B cell (primary cell): ENCODE measurements around the gene KIF26B. TPM values are rescaled to one million over a fixed set of nuclear protein-coding genes. Genes with fewer than 3 reads are reported as not detected.

Experiments used
- ATAC-seq: fragments of 200-7000 bp; cut with Tn5 transposase; one replicate; pipeline ENCODE4 v1.10.0; 2021; ENCODE audit warnings: low read depth, mild to moderate bottlenecking, moderate number of reproducible peaks, moderate library complexity
- CTCF ChIA-PET: fragments of 350-600 bp; sonication (Branson Sonifier 250); formaldehyde crosslinking; loops from one replicate; lab custom pipeline; 2021; ENCODE audit warnings: antibody characterized with exemption, inconsistent platforms; lab: Charles Lee
- POLR2A ChIA-PET: fragments of 350-600 bp; sonication (Branson Sonifier 250); formaldehyde crosslinking; loops from one replicate; lab custom pipeline; 2021; ENCODE audit warnings: antibody characterized with exemption; lab: Charles Lee
- DNase-seq: peaks from one replicate; pipeline ENCODE4 v3.0.0; 2013
- H2AFZ ChIP-seq: 2 replicates; pipeline ENCODE4 v1.6.1; 2012; ENCODE audit warnings: mild to moderate bottlenecking, low read depth, low read length; ENCODE audit not compliant: insufficient read depth, poor library complexity, severe bottlenecking
- H3K27ac ChIP-seq, 2 donors: 1 replicate in 1 of 2; 2 replicates in 1 of 2; pipeline ENCODE4 v1.5.1; 2012 to 2013; ENCODE audit warnings: low read length in 2 of 2, mild to moderate bottlenecking in 2 of 2, moderate library complexity in 1 of 2
- H3K27me3 ChIP-seq, 4 experiments: fragments of 200-600 bp in 1 of 4; sonication (generic) in 1 of 4; replicated peaks in 1 of 4; 1 replicate in 2 of 4; 2 replicates in 2 of 4; pipeline versions ENCODE4 v1.6.1 to v1.7.0; 2013 to 2016; ENCODE audit warnings: low read length in 3 of 4, mild to moderate bottlenecking in 2 of 4, mixed read lengths in 1 of 4, moderate library complexity in 1 of 4; ENCODE audit not compliant: insufficient read depth in 4 of 4, control insufficient read depth in 3 of 4; ENCODE audit errors: control extremely low read depth in 1 of 4
- H3K36me3 ChIP-seq, 2 experiments: replicated peaks in 1 of 2; 1 replicate in 1 of 2; 2 replicates in 1 of 2; pipeline versions ENCODE4 v1.6.1 to v1.7.1; 2013; ENCODE audit warnings: low read length in 1 of 2; ENCODE audit not compliant: insufficient read depth in 2 of 2, control insufficient read depth in 1 of 2; ENCODE audit errors: control extremely low read depth in 1 of 2, extremely low read depth in 1 of 2
- H3K4me1 ChIP-seq, 2 donors: fragments of 200-600 bp in 1 of 2; sonication (generic) in 1 of 2; 1 replicate in 1 of 2; 2 replicates in 1 of 2; pipeline versions ENCODE4 v1.5.1 to v1.6.1; 2013 to 2017; ENCODE audit warnings: low read length in 2 of 2; ENCODE audit not compliant: control insufficient read depth in 2 of 2, insufficient read depth in 2 of 2
- H3K4me2 ChIP-seq: replicated peaks from 2 replicates; pipeline ENCODE3; 2012; ENCODE audit warnings: mild to moderate bottlenecking, low read depth, low read length; ENCODE audit not compliant: poor library complexity, severe bottlenecking
- H3K4me3 ChIP-seq, 5 experiments: fragments of 200-600 bp in 1 of 5; sonication (generic) in 1 of 5; 1 replicate in 3 of 5; 2 replicates in 2 of 5; pipeline versions ENCODE4 v1.5.1 to v1.7.0; 2011 to 2016; ENCODE audit warnings: low read length in 4 of 5, mild to moderate bottlenecking in 4 of 5, low read depth in 2 of 5, control low read depth in 1 of 5, moderate library complexity in 1 of 5; ENCODE audit not compliant: insufficient read depth in 1 of 5; ENCODE audit errors: control extremely low read depth in 1 of 5, extremely low read depth in 1 of 5
- H3K79me2 ChIP-seq: fragments of 200-600 bp; sonication (generic); one replicate; pipeline ENCODE4 v1.6.0; 2016; ENCODE audit warnings: low read length; ENCODE audit not compliant: control insufficient read depth, insufficient read depth
- H3K9ac ChIP-seq: fragments of 200-600 bp; sonication (generic); 2 replicates; pipeline ENCODE4 v1.6.1; 2017; ENCODE audit warnings: mild to moderate bottlenecking, low read length, moderate library complexity
- H3K9me3 ChIP-seq, 3 donors: one replicate each; pipeline versions ENCODE4 v1.6.1 to v1.7.1; 2013; ENCODE audit warnings: low read length in 2 of 3; ENCODE audit not compliant: control insufficient read depth in 2 of 3, insufficient read depth in 1 of 3; ENCODE audit errors: control extremely low read depth in 1 of 3
- H4K20me1 ChIP-seq: 2 replicates; pipeline ENCODE4 v1.6.0; 2012; ENCODE audit warnings: mild to moderate bottlenecking, low read length; ENCODE audit not compliant: insufficient read depth, control insufficient read depth, poor library complexity, severe bottlenecking
- H3K27ac Mint-ChIP-seq: one replicate; pipeline ENCODE4 v1.8.0; 2021; ENCODE audit warnings: mixed read lengths
- H3K27me3 Mint-ChIP-seq: one replicate; pipeline ENCODE4 v1.8.0; 2021; ENCODE audit warnings: mixed read lengths
- H3K4me1 Mint-ChIP-seq: one replicate; pipeline ENCODE4 v1.8.0; 2021; ENCODE audit warnings: mixed read lengths
- H3K4me3 Mint-ChIP-seq: one replicate; pipeline ENCODE4 v1.8.0; 2021; ENCODE audit warnings: mixed read lengths
- H3K9me3 Mint-ChIP-seq: one replicate; pipeline ENCODE4 v1.8.0; 2022; ENCODE audit warnings: mixed read lengths; ENCODE audit not compliant: insufficient read depth
- EZH2 ChIP-seq: IDR thresholded peaks from 2 replicates; pipeline ENCODE4 v1.6.1; 2012; ENCODE audit warnings: borderline replicate concordance, low read depth, mild to moderate bottlenecking, moderate library complexity, low read length; ENCODE audit not compliant: insufficient read depth, poor library complexity, severe bottlenecking
- WGBS: methylation state at CpG from one replicate; pipeline ENCODE4 v1.1.5; 2013; ENCODE audit warnings: missing lambda C conversion rate; ENCODE audit not compliant: insufficient coverage; 5-methylcytosine and 5-hydroxymethylcytosine counted together
- intact Hi-C: fragments of 100-400 bp; cut with micrococcal nuclease; formaldehyde crosslinking; loops from one replicate; pipeline ENCODE4 v1.10.0; 2022
- polyA plus RNA-seq: library from polyadenylated mRNA; depleted of rRNA; stranded (reverse); fragments of >200 nt; gene quantifications from 2 replicates; pipeline ENCODE4 v1.2.3, GENCODE V29; 2012
- total RNA-seq, 2 donors: library from RNA; stranded (reverse); fragments of 120-200 nt in 1 of 2; gene quantifications; 1 replicate in 1 of 2; 2 replicates in 1 of 2; pipeline versions ENCODE4 v1.2.3 to v1.2.4, GENCODE V29; 2013 to 2022
- TF ChIP-seq, protein P1 (sequence below): fragments of 200-600 bp; IDR thresholded peaks from one replicate; pipeline ENCODE4 v1.8.0; 2022; ENCODE audit warnings: antibody characterized with exemption, mild to moderate bottlenecking

The KIF26B gene
- total and polyA plus RNA-seq, 2 donors (not counting 1 experiment from before 2014, with no cell fraction given), result 0.62 TPM; not detected in 1

DNA sequence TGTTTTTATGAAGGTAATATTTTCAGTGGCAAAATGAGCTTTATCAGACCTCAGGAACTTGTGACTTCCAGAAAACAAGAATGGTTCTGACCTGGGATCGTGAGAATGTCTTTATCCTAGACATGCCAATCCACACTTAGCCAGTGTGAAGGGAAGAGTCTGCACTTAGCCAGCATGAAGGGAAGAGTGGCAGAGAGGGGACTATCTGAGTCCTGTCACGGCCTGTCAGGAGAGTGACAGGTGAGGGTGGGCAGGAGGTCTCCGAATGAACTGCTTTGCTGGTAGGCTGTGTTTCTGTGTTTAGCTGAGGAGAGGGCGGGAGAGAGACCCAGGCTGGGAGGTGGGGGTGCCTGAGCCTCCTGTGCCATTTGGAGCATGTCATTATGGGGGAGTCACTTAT is 173.1 kb downstream of the KIF26B start:
- no peak overlapping the region for H3K4me3 ChIP-seq
- H3K36me3 ChIP-seq, result no peaks in the 10 kb centered on the region
- Mint-ChIP-seq H3K4me1 (no peaks in the 10 kb centered on the region), H3K4me3 (no peak overlapping the region), H3K27ac (no peak overlapping the region), H3K27me3 (no peaks in the 10 kb centered on the region), H3K9me3 (no peaks in the 10 kb centered on the region)
- H3K79me2 ChIP-seq, result no peaks in the 10 kb centered on the region
- H3K4me1 ChIP-seq, result no peaks in the 10 kb centered on the region
- no peak overlapping the region for H3K27ac ChIP-seq
- ChIA-PET POLR2A (no interaction called here), CTCF (no interaction called here)
- no peaks in the 10 kb centered on the region for H3K9me3 ChIP-seq
- intact Hi-C loops, result no loop called here
- H3K27me3 ChIP-seq, result no peaks in the 10 kb centered on the region
- no peak for DNase-seq
- WGBS, result 86% methylated on average over 3 of the region's 4 CpGs
- H3K9ac ChIP-seq, result no peak overlapping the region
- H2AFZ ChIP-seq, result no peak overlapping the region
- no peak overlapping the region for H3K4me2 ChIP-seq
- TF ChIP-seq EZH2, result no peak
- TF ChIP-seq, protein P1, sequence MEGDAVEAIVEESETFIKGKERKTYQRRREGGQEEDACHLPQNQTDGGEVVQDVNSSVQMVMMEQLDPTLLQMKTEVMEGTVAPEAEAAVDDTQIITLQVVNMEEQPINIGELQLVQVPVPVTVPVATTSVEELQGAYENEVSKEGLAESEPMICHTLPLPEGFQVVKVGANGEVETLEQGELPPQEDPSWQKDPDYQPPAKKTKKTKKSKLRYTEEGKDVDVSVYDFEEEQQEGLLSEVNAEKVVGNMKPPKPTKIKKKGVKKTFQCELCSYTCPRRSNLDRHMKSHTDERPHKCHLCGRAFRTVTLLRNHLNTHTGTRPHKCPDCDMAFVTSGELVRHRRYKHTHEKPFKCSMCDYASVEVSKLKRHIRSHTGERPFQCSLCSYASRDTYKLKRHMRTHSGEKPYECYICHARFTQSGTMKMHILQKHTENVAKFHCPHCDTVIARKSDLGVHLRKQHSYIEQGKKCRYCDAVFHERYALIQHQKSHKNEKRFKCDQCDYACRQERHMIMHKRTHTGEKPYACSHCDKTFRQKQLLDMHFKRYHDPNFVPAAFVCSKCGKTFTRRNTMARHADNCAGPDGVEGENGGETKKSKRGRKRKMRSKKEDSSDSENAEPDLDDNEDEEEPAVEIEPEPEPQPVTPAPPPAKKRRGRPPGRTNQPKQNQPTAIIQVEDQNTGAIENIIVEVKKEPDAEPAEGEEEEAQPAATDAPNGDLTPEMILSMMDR, result no peak
- ATAC-seq, result no peak
- no peaks in the 10 kb centered on the region for H4K20me1 ChIP-seq

DNA sequence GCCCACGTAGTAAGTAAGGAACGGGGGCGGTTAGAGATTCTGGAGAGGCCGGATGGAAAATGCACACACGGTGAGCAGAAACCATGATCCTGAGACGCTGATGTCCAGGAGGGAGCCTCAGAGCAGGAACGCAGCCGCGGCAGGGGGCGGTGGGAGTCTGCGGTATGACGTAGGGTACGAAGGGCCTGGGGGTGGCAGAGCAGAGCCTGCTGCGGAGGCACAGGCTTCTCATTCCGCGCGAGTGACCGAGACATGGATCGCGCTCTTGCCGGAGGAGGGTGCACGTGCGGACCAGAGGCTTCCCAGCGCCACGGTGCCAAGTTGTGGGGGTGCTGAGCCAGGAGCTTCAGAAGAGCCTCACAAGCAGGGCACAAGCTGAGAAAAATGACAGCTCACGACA is 176.2 kb downstream of the KIF26B start:
- H3K9ac ChIP-seq, result no peak overlapping the region
- no peak for DNase-seq
- H3K27me3 Mint-ChIP-seq, result peaks cover 3% of the 10 kb centered on the region
- POLR2A ChIA-PET, result no interaction called here
- no peaks in the 10 kb centered on the region for H3K4me1 ChIP-seq
- CTCF ChIA-PET, result no interaction called here
- H3K79me2 ChIP-seq, result no peaks in the 10 kb centered on the region
- H3K27me3 ChIP-seq, result no peaks in the 10 kb centered on the region
- H3K4me3 ChIP-seq, result no peak overlapping the region
- H3K4me2 ChIP-seq, result no peak overlapping the region
- no peaks in the 10 kb centered on the region for H3K9me3 ChIP-seq
- no peak for ATAC-seq
- intact Hi-C loops, result no loop called here
- no peak overlapping the region for H3K27ac ChIP-seq
- no peak overlapping the region for H3K27ac Mint-ChIP-seq
- H2AFZ ChIP-seq, result no peak overlapping the region
- no peaks in the 10 kb centered on the region for H3K4me1 Mint-ChIP-seq
- WGBS, result 96% methylated on average over 25 of the region's 26 CpGs
- H4K20me1 ChIP-seq, result no peaks in the 10 kb centered on the region
- H3K4me3 Mint-ChIP-seq, result no peak overlapping the region
- H3K9me3 Mint-ChIP-seq, result no peaks in the 10 kb centered on the region
- TF ChIP-seq, protein P1, result no peak
- no peak for TF ChIP-seq EZH2
- H3K36me3 ChIP-seq, result no peaks in the 10 kb centered on the region
